IMR-90 (cell line): Measurements from ENCODE around the gene HIVEP1. TPM values are rescaled to one million over a fixed set of nuclear protein-coding genes. Genes with fewer than 3 reads are reported as not detected.

Source experiments
- ATAC-seq: fragments of 200-7000 bp; cut with Tn5 transposase; 2 replicates; pipeline ENCODE4 v1.9.1; 2020; ENCODE audit warnings: low read depth, mild to moderate bottlenecking, moderate library complexity
- BruUV-seq: library from RNA; stranded (reverse); fragments of 400-500 nt; replicated peaks from 2 replicates; lab custom pipeline; 2021; lab: Mats Ljungman, UMichigan
- CTCF ChIA-PET: fragments of 300-600 bp; formaldehyde crosslinking; extraction: SDS; loops from one replicate; lab custom pipeline; 2021; ENCODE audit warnings: antibody characterized with exemption; lab: Yijun Ruan, JAX
- POLR2A ChIA-PET: fragments of 300-600 bp; sonication (Branson Sonifier 250); formaldehyde crosslinking; loops from one replicate; lab custom pipeline; 2022; ENCODE audit warnings: antibody characterized with exemption; ENCODE audit not compliant: unreplicated experiment; lab: Charles Lee
- DNase-seq: peaks from one replicate; pipeline ENCODE4 v3.0.0; 2013
- H2AFZ ChIP-seq: replicated peaks from 2 replicates; pipeline ENCODE3; 2013; ENCODE audit warnings: low read length, mild to moderate bottlenecking; ENCODE audit not compliant: poor library complexity
- H2AK5ac ChIP-seq: 2 replicates; pipeline ENCODE4 v1.6.1; 2013; ENCODE audit warnings: low read depth, low read length, inconsistent platforms
- H2AK9ac ChIP-seq: replicated peaks from 2 replicates; pipeline ENCODE3; 2013; ENCODE audit warnings: mild to moderate bottlenecking, low read depth, low read length, moderate library complexity; ENCODE audit not compliant: poor library complexity
- H2BK120ac ChIP-seq: 2 replicates; pipeline ENCODE4 v1.6.1; 2013; ENCODE audit warnings: low read depth, low read length, inconsistent platforms
- H2BK15ac ChIP-seq: 3 replicates; pipeline ENCODE4 v1.6.1; 2013; ENCODE audit warnings: low read depth, low read length, inconsistent platforms
- H2BK20ac ChIP-seq: 2 replicates; pipeline ENCODE4 v1.6.1; 2013; ENCODE audit warnings: low read depth, mild to moderate bottlenecking, inconsistent platforms, low read length, moderate library complexity
- H2BK5ac ChIP-seq: 2 replicates; pipeline ENCODE4 v1.6.1; 2013; ENCODE audit warnings: mild to moderate bottlenecking, low read depth, low read length, inconsistent platforms; ENCODE audit not compliant: poor library complexity, severe bottlenecking
- H3K14ac ChIP-seq: replicated peaks from 2 replicates; pipeline ENCODE4 v1.6.1; 2013; ENCODE audit warnings: low read depth, low read length, inconsistent platforms
- H3K18ac ChIP-seq: 2 replicates; pipeline ENCODE4 v1.6.1; 2013; ENCODE audit warnings: low read depth, low read length, control low read depth
- H3K23ac ChIP-seq: 2 replicates; pipeline ENCODE4 v1.6.1; 2013; ENCODE audit warnings: low read depth, low read length, inconsistent platforms
- H3K27ac ChIP-seq: 2 replicates; pipeline ENCODE4 v1.5.1; 2013; ENCODE audit warnings: mild to moderate bottlenecking, control low read depth, low read length; ENCODE audit not compliant: insufficient read depth
- H3K27me3 ChIP-seq: 2 replicates; pipeline ENCODE4 v1.6.1; 2013; ENCODE audit warnings: low read length; ENCODE audit not compliant: control insufficient read depth, insufficient read depth
- H3K36me3 ChIP-seq: 2 replicates; pipeline ENCODE4 v1.6.1; 2013; ENCODE audit warnings: low read length, mixed read lengths; ENCODE audit not compliant: control insufficient read depth, insufficient read depth
- H3K4ac ChIP-seq: 2 replicates; pipeline ENCODE4 v1.6.1; 2013; ENCODE audit warnings: low read depth, low read length, inconsistent platforms
- H3K4me1 ChIP-seq: 2 replicates; pipeline ENCODE4 v1.6.1; 2013; ENCODE audit warnings: low read length, mixed read lengths; ENCODE audit not compliant: control insufficient read depth, insufficient read depth
- H3K4me2 ChIP-seq: 2 replicates; pipeline ENCODE4 v1.6.1; 2013; ENCODE audit warnings: low read depth, mild to moderate bottlenecking, control low read depth, low read length, moderate library complexity
- H3K4me3 ChIP-seq: 2 replicates; pipeline ENCODE4 v1.5.1; 2013; ENCODE audit warnings: low read depth, mild to moderate bottlenecking, control low read depth, low read length, moderate library complexity; ENCODE audit not compliant: insufficient read depth
- H3K56ac ChIP-seq: 2 replicates; pipeline ENCODE4 v1.6.1; 2013; ENCODE audit warnings: low read length, inconsistent platforms; ENCODE audit not compliant: insufficient read depth; ENCODE audit errors: extremely low read depth
- H3K79me1 ChIP-seq, 2 experiments: 2 replicates each; pipeline ENCODE4 v1.6.1; 2013; ENCODE audit warnings: low read length in 2 of 2, inconsistent platforms in 1 of 2, low read depth in 1 of 2
- H3K9ac ChIP-seq: 2 replicates; pipeline ENCODE4 v1.6.1; 2013; ENCODE audit warnings: low read depth, low read length, control low read depth
- H3K9me1 ChIP-seq: 2 replicates; pipeline ENCODE4 v1.6.1; 2013; ENCODE audit warnings: low read length, inconsistent platforms; ENCODE audit not compliant: insufficient read depth
- H3K9me3 ChIP-seq: 2 replicates; pipeline ENCODE4 v1.6.1; 2013; ENCODE audit warnings: low read length; ENCODE audit not compliant: control insufficient read depth, insufficient read depth
- H4K20me1 ChIP-seq: 2 replicates; pipeline ENCODE4 v1.6.1; 2013; ENCODE audit warnings: low read length, inconsistent platforms; ENCODE audit not compliant: insufficient read depth
- H4K5ac ChIP-seq: 2 replicates; pipeline ENCODE4 v1.6.1; 2013; ENCODE audit warnings: mild to moderate bottlenecking, low read depth, low read length, control low read depth
- H4K8ac ChIP-seq, 2 experiments: 2 replicates each; pipeline ENCODE4 v1.6.1; 2013; ENCODE audit warnings: low read depth in 2 of 2, low read length in 2 of 2, control low read depth in 1 of 2, inconsistent platforms in 1 of 2
- H4K91ac ChIP-seq: 2 replicates; pipeline ENCODE4 v1.6.1; 2013; ENCODE audit warnings: low read depth, low read length, inconsistent platforms; ENCODE audit not compliant: insufficient read depth
- BHLHE40 ChIP-seq: fragments of 150-350 bp; IDR thresholded peaks from 2 replicates; pipeline ENCODE4 v1.6.1; 2016; ENCODE audit warnings: mild to moderate bottlenecking, low read depth, low read length
- CEBPB ChIP-seq: IDR thresholded peaks from 2 replicates; pipeline ENCODE4 v1.6.1; 2012; ENCODE audit warnings: low read depth, low read length, improper control_type of control experiment
- CHD1 ChIP-seq: IDR thresholded peaks from 2 replicates; pipeline ENCODE4 v1.6.1; 2012; ENCODE audit warnings: low read depth, low read length, improper control_type of control experiment
- FOS ChIP-seq: fragments of 150-350 bp; IDR thresholded peaks from 2 replicates; pipeline ENCODE4 v1.6.1; 2016; ENCODE audit warnings: low read depth, low read length
- MAFK ChIP-seq: IDR thresholded peaks from 2 replicates; pipeline ENCODE4 v1.6.1; 2012; ENCODE audit warnings: low read depth, low read length, improper control_type of control experiment
- MAZ ChIP-seq: IDR thresholded peaks from 2 replicates; pipeline ENCODE4 v1.6.1; 2012; ENCODE audit warnings: low read depth, mild to moderate bottlenecking, low read length, improper control_type of control experiment, moderate library complexity, borderline replicate concordance
- MXI1 ChIP-seq: IDR thresholded peaks from 2 replicates; pipeline ENCODE4 v1.6.1; 2012; ENCODE audit warnings: low read depth, mild to moderate bottlenecking, low read length, moderate library complexity, borderline replicate concordance
- NFE2L2 ChIP-seq: fragments of 150-350 bp; IDR thresholded peaks from 2 replicates; pipeline ENCODE4 v1.6.1; 2016; ENCODE audit warnings: low read depth, mild to moderate bottlenecking, low read length
- POLR2A ChIP-seq: IDR thresholded peaks from 2 replicates; pipeline ENCODE4 v1.6.1; 2012; ENCODE audit warnings: mild to moderate bottlenecking, low read depth, low read length
- RAD21 ChIP-seq: IDR thresholded peaks from 2 replicates; pipeline ENCODE4 v1.6.1; 2012; ENCODE audit warnings: low read length, improper control_type of control experiment
- RCOR1 ChIP-seq: IDR thresholded peaks from 2 replicates; pipeline ENCODE4 v1.6.1; 2012; ENCODE audit warnings: mild to moderate bottlenecking, low read length, improper control_type of control experiment; ENCODE audit not compliant: insufficient replicate concordance
- RFX5 ChIP-seq: IDR thresholded peaks from 2 replicates; pipeline ENCODE4 v1.8.0; 2012; ENCODE audit warnings: low read depth, mild to moderate bottlenecking, low read length, moderate library complexity
- SMC3 ChIP-seq: fragments of 150-350 bp; IDR thresholded peaks from 2 replicates; pipeline ENCODE4 v1.6.1; 2016; ENCODE audit warnings: low read depth, mild to moderate bottlenecking, antibody characterized with exemption, low read length, moderate library complexity
- WGBS, 2 experiments: methylation state at CpG; one replicate each; pipeline versions ENCODE4 v1.1.5 to v1.1.7; 2013; ENCODE audit warnings: missing lambda C conversion rate in 2 of 2; ENCODE audit not compliant: insufficient read length in 1 of 2; ENCODE audit errors: extremely low coverage in 2 of 2; 5-methylcytosine and 5-hydroxymethylcytosine counted together
- dilution Hi-C: fragments of 300-500 bp; cut with HindIII; formaldehyde crosslinking; loops from one replicate; pipeline ENCODE4 v1.14.3; 2018; ENCODE audit warnings: low sequenced_read_pairs; ENCODE audit not compliant: unreplicated experiment
- in situ Hi-C: fragments of 300-500 bp; cut with MboI; formaldehyde crosslinking; loops from 3 replicates; pipeline ENCODE4 v1.14.3; 2019; ENCODE audit warnings: low sequenced_read_pairs, inconsistent platforms, mixed read lengths
- intact Hi-C: fragments of 100-400 bp; cut with micrococcal nuclease; formaldehyde crosslinking; loops from 2 replicates; pipeline ENCODE4 v1.10.0; 2022
- polyA plus RNA-seq, 3 experiments: library from polyadenylated mRNA; depleted of rRNA; stranded (reverse); fragments of >200 nt; gene quantifications; 2 replicates each; pipeline ENCODE4 v1.2.3, GENCODE V29; 2012; ENCODE audit warnings: low replicate concordance in 1 of 3
- total RNA-seq: library from RNA; depleted of rRNA; stranded (reverse); fragments of >200 nt; gene quantifications from 2 replicates; pipeline ENCODE4 v1.2.3, GENCODE V29; 2012
- TF ChIP-seq, protein P1 (sequence below): conservative IDR thresholded peaks from 2 replicates; pipeline ENCODE4 v1.5.1; 2012; ENCODE audit warnings: mild to moderate bottlenecking, low read depth, low read length, improper control_type of control experiment
- TF ChIP-seq, protein P2 (sequence below): fragments of 150-350 bp; IDR thresholded peaks from 2 replicates; pipeline ENCODE4 v1.6.1; 2017; ENCODE audit warnings: mild to moderate bottlenecking, antibody characterized with exemption, low read length, low read depth
- TF ChIP-seq, protein P3 (sequence below): fragments of 150-350 bp; IDR thresholded peaks from 2 replicates; pipeline ENCODE4 v1.6.1; 2016; ENCODE audit warnings: low read depth, mild to moderate bottlenecking, low read length, moderate library complexity, borderline replicate concordance

Gene HIVEP1
- total and polyA plus RNA-seq, 2 of the 4 experiments (the other 2 are of a cell fraction): 13.0 to 17.2 TPM

DNA sequence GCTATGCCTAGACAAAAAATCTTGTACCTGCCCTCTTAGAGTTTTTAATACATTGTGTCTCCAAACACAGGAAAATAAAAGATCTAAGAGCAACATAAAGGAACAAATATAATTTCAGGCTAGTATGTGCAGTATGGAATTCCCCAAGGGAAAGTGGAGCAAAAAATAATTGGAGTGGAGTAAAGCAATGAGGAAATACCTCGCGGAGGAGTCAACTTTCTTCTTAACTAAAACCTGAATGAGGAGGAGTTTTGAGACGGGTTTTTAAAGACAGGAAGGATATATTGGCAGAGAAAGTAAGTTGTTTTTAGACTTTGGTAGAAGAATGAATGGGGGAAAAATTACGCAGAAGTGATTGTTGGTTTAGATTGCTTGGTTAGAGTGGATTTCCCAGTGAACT lies 14.0 kb downstream of the HIVEP1 start:
- H2BK15ac ChIP-seq: no peak overlapping the region; the same call in 2 of the 3 replicates
- no CpG with 5 or more reads among the region's 4 CpGs for WGBS, 2 experiments
- no peak overlapping the region; the same call in 1 of the 2 replicates for H3K4ac ChIP-seq
- H3K9me3 ChIP-seq: no peaks in the 10 kb centered on the region
- H3K23ac ChIP-seq: no peak overlapping the region
- no peak overlapping the region for H3K14ac ChIP-seq
- no peak overlapping the region for H2BK20ac ChIP-seq
- H3K4me3 ChIP-seq: no peak overlapping the region
- no peak overlapping the region for H2AK9ac ChIP-seq
- in situ Hi-C loops: no loop called here
- no peak for TF ChIP-seq MAFK
- no peak for TF ChIP-seq RCOR1
- no peak for TF ChIP-seq BHLHE40
- no peak for TF ChIP-seq SMC3
- TF ChIP-seq, protein P1, sequence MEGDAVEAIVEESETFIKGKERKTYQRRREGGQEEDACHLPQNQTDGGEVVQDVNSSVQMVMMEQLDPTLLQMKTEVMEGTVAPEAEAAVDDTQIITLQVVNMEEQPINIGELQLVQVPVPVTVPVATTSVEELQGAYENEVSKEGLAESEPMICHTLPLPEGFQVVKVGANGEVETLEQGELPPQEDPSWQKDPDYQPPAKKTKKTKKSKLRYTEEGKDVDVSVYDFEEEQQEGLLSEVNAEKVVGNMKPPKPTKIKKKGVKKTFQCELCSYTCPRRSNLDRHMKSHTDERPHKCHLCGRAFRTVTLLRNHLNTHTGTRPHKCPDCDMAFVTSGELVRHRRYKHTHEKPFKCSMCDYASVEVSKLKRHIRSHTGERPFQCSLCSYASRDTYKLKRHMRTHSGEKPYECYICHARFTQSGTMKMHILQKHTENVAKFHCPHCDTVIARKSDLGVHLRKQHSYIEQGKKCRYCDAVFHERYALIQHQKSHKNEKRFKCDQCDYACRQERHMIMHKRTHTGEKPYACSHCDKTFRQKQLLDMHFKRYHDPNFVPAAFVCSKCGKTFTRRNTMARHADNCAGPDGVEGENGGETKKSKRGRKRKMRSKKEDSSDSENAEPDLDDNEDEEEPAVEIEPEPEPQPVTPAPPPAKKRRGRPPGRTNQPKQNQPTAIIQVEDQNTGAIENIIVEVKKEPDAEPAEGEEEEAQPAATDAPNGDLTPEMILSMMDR: no peak
- no peak for TF ChIP-seq CHD1
- TF ChIP-seq FOS: no peak
- no peak for TF ChIP-seq NFE2L2
- TF ChIP-seq CEBPB: no peak
- TF ChIP-seq MAZ: no peak
- TF ChIP-seq, protein P2, sequence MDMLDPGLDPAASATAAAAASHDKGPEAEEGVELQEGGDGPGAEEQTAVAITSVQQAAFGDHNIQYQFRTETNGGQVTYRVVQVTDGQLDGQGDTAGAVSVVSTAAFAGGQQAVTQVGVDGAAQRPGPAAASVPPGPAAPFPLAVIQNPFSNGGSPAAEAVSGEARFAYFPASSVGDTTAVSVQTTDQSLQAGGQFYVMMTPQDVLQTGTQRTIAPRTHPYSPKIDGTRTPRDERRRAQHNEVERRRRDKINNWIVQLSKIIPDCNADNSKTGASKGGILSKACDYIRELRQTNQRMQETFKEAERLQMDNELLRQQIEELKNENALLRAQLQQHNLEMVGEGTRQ: no peak
- TF ChIP-seq POLR2A: no peak
- TF ChIP-seq RFX5: no peak
- no peak for TF ChIP-seq MXI1
- TF ChIP-seq, protein P3, sequence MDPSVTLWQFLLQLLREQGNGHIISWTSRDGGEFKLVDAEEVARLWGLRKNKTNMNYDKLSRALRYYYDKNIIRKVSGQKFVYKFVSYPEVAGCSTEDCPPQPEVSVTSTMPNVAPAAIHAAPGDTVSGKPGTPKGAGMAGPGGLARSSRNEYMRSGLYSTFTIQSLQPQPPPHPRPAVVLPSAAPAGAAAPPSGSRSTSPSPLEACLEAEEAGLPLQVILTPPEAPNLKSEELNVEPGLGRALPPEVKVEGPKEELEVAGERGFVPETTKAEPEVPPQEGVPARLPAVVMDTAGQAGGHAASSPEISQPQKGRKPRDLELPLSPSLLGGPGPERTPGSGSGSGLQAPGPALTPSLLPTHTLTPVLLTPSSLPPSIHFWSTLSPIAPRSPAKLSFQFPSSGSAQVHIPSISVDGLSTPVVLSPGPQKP: no peak
- TF ChIP-seq RAD21: no peak
- intact Hi-C loops: no loop called here
- no peak overlapping the region for H3K18ac ChIP-seq
- H4K91ac ChIP-seq: 0 out of 2 replicates have a peak overlapping the region, but pooled peaks have one; percentile 31
- H3K27ac ChIP-seq: no peak overlapping the region
- H3K79me1 ChIP-seq: peaks cover 32 to 64% of the 10 kb centered on the region in 2 experiments
- peaks cover 18% of the 10 kb centered on the region for H3K4me1 ChIP-seq
- dilution Hi-C loops: no loop called here
- peaks cover 2% of the 10 kb centered on the region for H3K36me3 ChIP-seq
- no peak overlapping the region for H2BK120ac ChIP-seq
- no peak overlapping the region for H2AFZ ChIP-seq
- H3K9me1 ChIP-seq: peaks cover 10% of the 10 kb centered on the region; the same call in 1 of the 2 replicates
- no peak overlapping the region for H3K9ac ChIP-seq
- ChIA-PET POLR2A (no interaction called here), CTCF (no interaction called here)
- ATAC-seq (no peak), DNase-seq (no peak)
- H2BK5ac ChIP-seq: peak overlapping the region; percentile 94
- no peaks in the 10 kb centered on the region for H3K27me3 ChIP-seq
- no peak overlapping the region for H3K4me2 ChIP-seq
- peaks cover 4% of the 10 kb centered on the region; the same call in 1 of the 2 replicates for H4K20me1 ChIP-seq
- H4K8ac ChIP-seq: peak overlapping the region in 1 of 2 experiments; percentile 80; a peak in 1 of 4 replicates
- H2AK5ac ChIP-seq: no peak overlapping the region
- no TSS peak for BruUV-seq
- H3K56ac ChIP-seq: no peak overlapping the region
- H4K5ac ChIP-seq: no peak overlapping the region
